IPS-11a (cell line): ENCODE measurements around the gene ACAP2.
"Not testable (repeated sequence)": the region's sequence is repeated elsewhere in the genome, so short reads cannot be mapped to it uniquely, and the experiment has no call there.

Experiments
- H3K4me3 ChIP-seq: one replicate; pipeline ENCODE4 v1.5.1; 2013; ENCODE audit warnings: low read depth, low read length, control low read depth

ACAP2 gene

DNA sequence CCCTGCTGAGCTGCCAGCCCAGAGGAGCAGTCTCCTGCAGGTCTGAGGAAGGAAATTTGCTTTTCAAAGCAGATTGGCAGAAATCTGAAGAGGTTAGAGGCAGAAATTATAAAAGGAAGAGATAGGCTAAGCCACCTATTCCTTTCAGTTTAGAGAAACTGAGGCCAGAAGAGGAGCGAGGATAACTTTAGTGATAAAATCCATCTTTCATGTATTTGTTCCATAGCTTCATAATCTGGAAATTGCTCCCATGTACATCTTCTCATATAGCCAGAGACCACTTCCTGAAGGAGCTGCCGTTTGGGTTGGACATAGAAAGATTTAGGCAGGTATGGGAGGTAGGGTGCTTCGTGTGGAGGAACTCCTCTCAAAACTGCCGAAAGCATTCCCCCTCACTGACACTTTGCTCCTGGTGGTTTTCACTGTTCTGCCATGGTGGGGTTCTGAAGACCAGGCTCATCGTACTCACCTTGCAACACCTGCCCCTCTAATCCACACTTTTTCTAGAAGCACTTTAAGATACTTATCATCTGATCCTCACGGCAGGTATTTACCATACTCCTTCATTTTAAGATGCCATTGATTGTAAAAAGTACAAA is 670 bp upstream of the ACAP2 start:
- no peak overlapping the region for H3K4me3 ChIP-seq

DNA sequence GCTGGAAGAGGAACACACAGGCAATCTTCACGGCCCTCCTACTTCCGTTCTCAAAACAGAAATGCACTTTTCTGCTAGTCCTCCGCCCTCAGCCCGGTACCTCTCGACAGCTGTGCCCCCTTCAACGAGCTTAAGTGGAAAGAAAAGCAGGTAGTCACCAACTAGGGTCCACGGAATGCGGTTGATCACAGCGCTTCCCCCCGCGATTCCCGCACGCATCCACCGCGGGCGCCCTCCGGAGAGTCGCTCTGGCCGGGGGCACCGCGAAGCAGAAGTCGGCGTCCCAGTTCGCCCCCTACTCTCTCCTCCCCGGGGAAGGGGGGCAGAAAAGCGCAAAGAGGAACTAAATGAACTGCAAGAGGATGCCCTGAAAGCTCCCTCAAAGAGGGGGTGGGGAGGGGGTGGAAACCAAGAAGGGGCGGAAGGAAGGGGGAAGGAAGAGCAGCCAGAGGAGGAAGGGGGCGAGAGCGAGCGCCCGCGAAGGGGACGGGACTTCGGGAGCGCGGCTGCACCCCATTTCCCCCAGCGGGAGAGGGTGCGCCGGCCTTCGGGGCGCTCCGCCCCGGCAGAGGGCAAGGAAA is 738 bp downstream of the ACAP2 start:
- H3K4me3 ChIP-seq = peak overlapping the region; percentile 83

DNA sequence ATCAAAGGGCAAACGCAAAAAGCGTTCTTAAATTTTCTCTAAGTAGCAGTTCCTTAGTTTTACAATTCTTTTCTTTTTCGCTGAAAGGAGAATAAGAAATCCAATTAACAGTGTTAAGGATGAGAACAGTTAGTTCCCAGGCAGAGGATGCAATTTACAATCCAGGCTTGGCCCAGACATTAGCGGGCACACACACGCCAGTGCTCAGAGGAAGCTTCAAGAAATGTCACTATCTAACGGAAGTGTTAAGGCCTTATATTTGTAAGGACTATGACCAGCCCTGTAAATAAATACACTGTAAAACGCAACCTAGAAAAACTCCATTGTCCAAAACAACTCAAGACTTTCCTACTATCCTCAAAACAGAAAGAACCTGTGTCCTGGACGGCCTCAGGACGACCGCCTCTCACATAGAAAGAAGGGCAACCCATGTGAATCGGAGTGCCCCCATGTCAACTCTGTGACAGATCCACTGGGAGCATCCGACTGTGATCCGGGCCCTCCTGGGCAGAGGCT is 1.3 kb downstream of the ACAP2 start:
- peak overlapping the region; percentile 83 for H3K4me3 ChIP-seq

DNA sequence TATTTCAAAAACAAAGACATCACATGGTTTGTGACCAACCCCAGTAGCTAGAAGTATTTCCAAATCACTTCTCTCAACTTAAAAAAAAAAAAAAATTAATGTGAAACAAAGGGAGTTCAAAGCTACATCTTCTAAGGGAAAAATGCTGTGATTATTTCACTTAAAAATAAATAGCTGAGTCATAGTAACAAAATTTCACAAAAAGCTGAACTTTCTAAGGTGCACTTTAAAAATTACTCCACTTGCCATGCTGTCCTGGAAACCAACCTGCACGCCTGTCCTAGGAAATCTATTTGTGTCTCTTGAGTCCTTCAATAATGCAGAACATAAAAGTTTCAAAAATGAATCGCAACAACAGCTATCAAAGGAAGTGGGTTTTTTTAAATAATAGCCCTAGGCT is 1.8 kb downstream of the ACAP2 start:
- peak overlapping the region; percentile 83 for H3K4me3 ChIP-seq

DNA sequence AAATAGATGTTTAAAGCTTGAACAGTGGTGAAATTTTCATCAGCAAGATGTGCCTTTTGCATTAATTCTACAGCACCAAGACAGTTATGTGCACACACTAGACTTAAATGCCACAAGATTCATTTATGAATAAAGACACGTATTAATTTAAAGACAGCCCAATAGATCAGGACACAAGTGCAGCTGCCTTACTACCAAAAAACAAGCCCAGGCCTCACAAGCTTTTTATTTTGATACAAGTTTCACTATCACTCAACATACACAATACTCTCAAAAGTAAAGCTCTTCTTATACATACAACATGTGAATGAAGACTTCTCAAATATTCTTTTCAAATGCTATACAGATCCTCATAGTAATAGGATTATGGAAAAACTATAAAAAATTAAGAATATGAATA is 2.4 kb downstream of the ACAP2 start:
- no peak overlapping the region for H3K4me3 ChIP-seq

DNA sequence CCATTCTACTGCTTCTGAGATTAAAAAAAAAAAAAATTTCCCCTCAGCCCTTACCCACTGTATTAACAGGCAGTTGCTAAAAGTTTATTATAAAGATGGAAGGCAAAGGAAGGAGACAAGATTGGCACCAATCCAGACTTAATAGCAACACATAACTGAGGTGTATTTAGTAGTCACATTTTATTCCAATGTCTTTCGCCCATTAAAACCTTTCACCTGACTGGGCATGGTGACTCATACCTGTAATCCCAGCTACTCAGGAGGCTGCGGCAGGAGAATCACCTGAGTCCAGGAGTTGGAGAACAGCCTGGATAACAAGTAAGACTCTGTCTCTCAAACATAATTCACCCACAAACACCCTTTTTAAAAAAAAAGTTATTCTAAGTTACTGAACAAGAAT is 4.4 kb downstream of the ACAP2 start:
- no peak overlapping the region for H3K4me3 ChIP-seq

DNA sequence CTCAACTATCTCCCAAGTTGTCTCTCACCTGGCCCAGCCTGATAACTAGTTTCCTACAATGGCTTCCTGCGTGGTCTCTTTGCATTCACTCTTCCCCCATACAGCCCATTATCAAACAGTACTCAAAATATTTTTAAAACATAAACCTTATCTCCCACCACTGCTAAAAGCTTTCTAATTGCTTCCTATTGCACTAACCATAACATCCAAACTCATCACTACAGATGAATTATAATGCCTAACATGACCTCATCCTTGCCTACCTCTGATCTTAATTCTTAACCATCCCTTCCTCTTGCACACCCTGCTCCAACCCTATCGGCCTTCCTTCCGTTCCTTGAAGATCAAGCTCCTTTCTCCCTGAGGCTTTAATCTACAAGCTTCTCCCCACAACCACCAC is 17.0 kb downstream of the ACAP2 start:
- no peak overlapping the region for H3K4me3 ChIP-seq

DNA sequence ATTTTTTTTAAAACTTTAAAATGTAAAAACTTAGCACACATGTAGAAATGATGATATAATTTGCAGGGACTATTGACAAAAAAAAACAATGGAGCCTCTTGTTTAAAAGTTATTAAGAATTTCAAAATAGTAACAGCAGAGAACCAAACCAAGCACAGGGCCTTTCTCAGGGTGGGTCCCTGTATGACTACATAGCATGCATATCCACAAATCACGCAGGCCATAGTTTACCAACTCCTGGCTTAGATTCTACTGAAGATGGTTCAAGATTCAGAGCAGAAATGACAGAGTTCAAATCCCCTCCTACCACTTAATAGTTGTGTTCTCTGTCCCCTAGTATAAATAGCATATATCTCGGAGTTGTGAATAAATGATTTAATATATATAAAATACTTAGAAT is 19.0 kb downstream of the ACAP2 start:
- no peak overlapping the region for H3K4me3 ChIP-seq

DNA sequence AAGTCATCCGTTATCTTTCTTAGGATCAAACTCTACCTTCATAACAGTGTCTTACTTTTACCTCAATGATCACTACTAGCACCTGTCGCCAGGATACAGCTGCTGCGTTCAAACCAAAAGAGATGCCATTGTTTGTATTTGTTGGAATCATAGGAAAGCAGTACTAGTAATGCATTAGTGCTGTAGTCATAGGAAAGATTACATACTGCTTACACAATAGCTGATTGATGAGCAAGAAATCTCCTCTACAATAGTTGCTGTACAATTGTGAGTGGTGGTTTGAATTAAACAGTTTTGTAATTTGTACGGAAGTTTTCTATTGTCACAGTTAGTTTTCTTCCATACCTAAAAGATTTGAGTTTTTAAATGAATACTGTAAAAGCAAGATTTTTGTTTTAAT is 21.4 kb downstream of the ACAP2 start:
- no peak overlapping the region for H3K4me3 ChIP-seq

DNA sequence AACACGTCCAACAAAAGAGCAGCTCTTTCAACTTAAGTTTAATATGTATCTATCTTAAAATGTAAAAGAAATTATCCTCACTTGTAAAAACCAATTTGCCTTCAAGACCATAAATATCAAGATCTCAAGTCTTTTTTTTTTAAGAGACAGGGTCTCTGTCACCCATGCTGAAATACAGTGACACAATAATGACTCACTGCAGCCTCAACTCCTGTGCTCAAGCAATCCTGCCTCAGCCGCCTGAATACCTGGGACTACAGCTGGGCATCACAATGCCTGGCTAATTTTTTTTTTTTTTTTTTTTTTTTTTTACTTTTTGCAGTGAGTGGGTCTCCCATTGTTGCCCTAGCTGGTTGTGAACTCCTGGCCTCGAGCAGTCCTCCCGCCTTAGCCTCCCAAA is 26.0 kb downstream of the ACAP2 start:
- no peak overlapping the region for H3K4me3 ChIP-seq

DNA sequence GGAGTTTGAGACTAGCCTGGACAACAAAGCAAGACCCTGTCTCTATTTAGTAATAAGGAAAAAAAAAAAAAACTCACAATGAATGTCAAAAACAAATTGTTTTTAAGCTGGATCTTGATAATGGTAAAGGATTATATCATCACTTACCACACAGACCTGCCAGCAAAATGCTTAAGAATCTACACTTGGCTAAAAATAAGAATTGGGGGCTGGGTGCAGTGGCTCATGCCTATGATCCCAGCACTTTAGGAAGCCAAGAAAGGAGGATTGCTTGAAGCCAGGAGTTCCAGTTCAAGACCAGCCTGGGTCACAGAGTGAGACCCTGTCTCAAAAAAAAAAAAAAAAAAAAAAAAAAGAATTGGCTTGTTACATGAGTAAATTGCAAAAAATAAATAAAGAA is 31.0 kb downstream of the ACAP2 start:
- no peak overlapping the region for H3K4me3 ChIP-seq

DNA sequence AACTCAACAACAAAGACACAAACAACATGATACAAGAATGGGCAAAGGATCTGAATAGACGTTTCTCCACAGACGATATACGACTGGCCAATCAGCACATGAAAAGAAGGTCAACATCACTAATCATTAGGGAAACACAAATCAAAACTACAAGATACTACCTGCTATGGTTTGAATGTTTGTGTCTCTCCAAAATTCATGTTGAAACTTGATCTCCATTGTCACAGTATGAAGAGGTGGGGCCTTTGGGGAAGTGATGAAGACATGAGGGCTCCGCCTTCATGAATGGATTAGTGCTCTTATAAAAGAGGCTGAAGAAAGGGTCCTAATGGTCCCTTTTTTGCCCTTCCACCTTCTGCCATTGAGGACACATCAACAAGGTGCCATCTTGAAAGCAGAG is 32.3 kb downstream of the ACAP2 start:
- H3K4me3 ChIP-seq = no peak overlapping the region

DNA sequence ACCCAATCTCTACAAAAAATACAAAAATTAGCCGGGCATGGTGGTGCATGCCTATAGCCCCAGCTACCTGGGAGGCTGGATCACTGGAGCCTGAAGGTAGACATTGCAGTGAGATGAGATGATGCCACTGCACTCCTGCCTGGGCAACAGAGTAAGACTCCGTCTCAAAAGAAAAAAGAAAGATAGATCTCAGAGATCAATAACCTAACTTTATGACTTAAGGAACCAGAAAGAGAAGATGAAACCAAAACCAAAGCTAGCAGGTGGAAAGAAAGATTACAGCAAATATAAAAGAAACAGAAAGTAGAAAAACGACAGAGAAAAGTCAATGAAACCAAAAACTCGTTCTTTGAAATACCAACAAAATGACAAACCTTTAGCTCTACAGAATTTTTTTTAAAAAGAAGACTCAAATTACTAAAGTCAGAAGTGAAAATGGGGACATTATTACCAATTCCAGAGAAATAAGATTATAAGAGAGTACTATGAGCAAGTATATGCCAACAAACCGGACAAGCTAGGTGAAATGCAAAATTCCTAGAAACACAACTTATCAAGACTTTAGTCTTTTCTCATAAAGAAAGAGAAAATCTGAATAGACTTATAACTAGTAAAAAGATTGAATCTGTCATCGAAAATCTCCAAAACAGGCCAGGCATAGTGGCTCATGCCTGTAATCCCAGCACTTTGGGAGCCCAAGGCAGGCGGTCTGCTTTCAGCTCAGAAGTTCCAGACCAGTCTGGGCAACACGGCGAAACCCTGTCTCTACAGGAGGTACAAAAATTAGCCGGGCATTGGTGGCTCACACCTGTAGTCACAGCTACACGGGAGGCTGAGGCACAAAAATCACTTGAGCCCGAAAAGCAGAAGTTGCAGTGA is 35.0 kb downstream of the ACAP2 start:
- H3K4me3 ChIP-seq = no peak overlapping the region

DNA sequence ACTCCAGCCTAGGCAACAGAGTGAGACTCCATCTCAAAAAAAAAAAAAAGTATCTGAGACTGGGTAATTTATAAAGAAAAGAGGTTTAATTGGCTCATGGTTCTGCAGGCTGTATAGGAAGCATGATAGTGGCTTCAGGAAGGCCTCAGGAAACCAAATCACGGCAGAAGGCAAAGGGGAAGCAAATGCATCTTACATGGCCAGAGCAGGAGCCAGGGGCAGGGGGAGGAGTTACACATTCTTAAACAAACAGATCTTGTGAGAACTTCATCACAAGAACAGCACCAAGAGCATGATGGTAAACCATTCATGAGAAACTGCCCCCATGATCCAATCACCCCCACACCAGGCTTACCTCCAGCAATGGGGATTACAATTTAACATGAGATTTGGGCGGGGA is 37.2 kb downstream of the ACAP2 start:
- H3K4me3 ChIP-seq = no peak overlapping the region

DNA sequence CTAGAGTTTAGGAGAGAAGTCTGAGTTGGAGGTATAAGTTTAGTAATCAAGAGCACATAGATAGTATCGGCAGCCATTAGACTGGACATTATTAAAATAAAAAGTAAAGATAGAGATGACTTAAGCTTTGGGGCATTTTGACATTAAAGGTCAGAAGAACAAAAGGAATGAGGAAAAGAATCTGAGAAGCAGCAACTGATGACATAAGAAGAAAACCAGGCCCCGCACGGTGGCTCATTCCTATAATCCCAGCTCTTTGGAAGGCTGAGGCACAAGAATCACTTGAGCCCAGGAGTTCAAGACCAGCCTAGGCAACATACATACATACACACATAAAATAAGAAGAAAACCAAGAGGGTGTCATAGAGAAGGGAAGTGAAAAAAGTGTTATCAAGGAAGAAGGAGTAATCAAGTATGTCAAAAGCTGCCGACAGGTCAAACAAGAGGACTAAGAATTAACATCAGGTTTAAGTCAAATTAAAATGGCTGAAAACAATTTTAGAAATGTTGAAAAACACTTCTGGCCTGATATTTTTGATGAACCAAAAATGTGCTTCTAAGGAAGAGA is 38.9 kb downstream of the ACAP2 start:
- H3K4me3 ChIP-seq = no peak overlapping the region

DNA sequence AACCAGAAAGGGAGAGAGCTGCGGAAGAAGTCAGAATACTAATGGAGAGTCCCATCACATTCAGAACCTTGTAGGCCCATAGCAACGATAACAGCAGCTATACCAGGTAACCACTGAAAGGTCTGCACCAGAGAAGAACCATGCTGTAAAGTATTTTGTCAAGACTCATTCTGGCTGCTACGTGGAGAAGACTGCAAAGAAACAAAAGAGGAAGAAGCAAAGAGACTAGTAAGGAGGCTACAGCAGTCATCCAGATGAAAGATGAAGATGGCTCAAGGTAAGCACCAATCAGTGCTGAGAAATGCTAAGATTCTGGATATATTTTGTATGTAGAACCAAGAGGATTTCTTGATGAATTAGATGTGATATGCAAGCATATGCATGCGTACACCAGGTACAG is 39.6 kb downstream of the ACAP2 start:
- H3K4me3 ChIP-seq = no peak overlapping the region

DNA sequence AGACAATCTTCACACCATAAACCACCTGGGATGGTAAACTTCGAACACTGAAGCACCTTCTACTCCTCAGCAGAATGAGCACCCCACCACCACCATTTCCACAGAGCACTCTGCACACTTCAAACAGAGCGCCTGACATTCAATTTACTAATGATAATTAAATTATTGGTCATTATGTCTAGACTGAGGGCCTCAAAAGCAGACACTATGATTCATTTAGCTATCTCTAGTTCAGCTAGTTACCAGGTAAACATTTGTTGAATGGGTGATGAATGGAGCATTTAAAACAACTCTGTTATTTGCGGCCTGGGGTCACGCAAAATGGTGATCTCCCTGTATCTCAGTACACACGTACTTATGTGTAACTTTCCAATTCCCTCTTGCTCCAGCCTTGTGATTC is 40.9 kb downstream of the ACAP2 start:
- no peak overlapping the region for H3K4me3 ChIP-seq

DNA sequence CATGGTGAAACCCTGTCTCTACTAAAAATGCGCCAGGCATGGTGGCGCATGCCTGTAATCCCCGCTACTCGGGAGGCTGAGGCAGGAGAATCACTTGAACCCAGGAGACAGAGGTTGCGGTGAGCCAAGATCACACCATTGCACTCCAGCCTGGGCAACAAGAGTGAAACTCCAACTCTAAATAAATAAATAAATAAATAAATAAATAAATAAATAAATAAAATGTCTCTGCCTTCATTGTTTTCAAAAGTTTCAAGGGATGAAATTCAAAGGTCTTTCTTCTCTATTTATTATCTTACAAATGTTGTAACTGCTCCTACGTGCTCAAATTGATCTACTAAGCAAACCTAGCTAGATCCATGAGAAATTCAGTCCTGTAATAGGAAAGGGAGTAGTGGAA is 44.4 kb downstream of the ACAP2 start:
- not testable (repeated sequence) for H3K4me3 ChIP-seq

DNA sequence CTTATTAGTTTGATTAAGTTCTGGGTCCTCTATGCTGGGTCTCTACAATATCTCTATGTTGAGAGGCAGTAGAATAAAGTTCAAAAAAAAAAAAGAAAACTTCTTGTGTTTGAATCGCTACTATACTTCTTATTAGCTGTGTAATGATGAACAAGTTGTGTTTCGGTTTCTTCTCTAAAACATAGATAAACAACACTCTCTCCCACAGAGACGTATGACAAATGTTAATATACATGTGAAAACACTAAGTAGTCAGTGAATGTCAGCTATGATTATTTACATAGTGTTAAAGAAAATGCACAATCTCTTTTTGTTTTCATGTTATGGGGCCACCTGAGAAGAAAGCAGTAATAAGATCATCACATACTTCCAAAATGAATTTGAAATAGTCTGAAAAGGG is 45.3 kb downstream of the ACAP2 start:
- no peak overlapping the region for H3K4me3 ChIP-seq

DNA sequence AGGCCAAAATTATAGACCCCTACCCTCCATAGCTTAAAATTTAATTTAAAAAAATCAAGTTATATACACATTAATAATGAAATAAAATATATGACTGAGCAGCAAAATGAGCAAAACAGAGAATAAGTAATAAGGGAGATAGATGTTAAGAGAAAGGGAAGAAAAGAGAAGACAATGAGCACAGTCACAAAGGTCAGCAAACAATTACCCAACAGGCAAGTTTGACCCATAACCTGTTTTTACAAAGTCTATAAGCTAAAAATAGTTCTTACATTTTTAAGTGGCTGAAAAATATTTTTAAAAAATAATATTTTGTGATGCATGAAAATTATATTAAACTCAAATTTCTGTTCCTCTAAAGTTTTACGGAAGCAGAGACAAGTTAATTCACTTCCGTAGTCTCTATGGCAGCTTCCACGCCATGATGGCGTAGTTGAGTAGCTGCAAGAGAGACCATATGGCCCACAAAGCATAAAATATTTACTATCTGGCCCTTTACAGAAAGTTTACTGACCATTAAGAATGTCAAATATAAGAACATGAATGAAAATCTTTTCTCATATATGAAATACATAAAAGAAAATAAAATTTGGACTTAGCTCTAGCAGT is 47.5 kb downstream of the ACAP2 start:
- H3K4me3 ChIP-seq = no peak overlapping the region

DNA sequence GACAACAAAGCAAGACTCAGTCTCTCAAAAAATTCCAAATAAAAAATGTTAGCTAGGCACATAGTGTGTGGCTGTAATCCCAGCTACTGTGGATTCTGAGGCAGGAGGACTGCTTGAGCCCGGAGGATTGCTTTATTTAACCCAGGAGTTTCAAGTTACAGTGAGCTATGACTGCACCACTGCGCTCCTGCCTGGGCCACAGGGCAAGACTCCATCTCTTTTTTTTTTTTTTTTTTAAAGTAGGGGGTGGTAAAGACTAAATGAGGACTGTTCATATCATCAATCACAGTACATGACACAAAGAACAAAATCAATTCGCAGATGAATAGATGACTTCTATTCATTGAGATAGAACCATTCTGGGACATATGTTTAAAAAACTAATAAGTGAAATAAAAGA is 48.1 kb downstream of the ACAP2 start:
- no peak overlapping the region for H3K4me3 ChIP-seq
